CD14-positive monocyte (primary cell): ENCODE measurements around the gene NUP62. TPM values are rescaled to one million over a fixed set of nuclear protein-coding genes. Genes with fewer than 3 reads are reported as not detected.

Experiments used
- DNase-seq, 3 donors: peaks; one replicate each; pipeline ENCODE4 v3.0.0-alpha.2; 2011 to 2022
- H2AFZ ChIP-seq: 2 replicates; pipeline ENCODE4 v1.6.0; 2012; ENCODE audit warnings: mild to moderate bottlenecking, low read depth, low read length, inconsistent platforms; ENCODE audit not compliant: insufficient read depth, poor library complexity, severe bottlenecking
- H3K27ac ChIP-seq, 2 donors: 1 replicate in 1 of 2; 2 replicates in 1 of 2; pipeline ENCODE4 v1.5.1; 2012 to 2013; ENCODE audit warnings: low read length in 2 of 2, control low read depth in 1 of 2, inconsistent platforms in 1 of 2, low read depth in 1 of 2, mild to moderate bottlenecking in 1 of 2
- H3K27me3 ChIP-seq, 2 donors: one replicate each; pipeline versions ENCODE4 v1.6.0 to v1.6.1; 2011 to 2013; ENCODE audit warnings: low read length in 2 of 2; ENCODE audit not compliant: control insufficient read depth in 2 of 2, insufficient read depth in 2 of 2
- H3K36me3 ChIP-seq, 2 donors: replicated peaks in 1 of 2; 1 replicate in 1 of 2; 2 replicates in 1 of 2; pipeline versions ENCODE4 v1.5.1 to v1.6.1; 2012 to 2013; ENCODE audit warnings: low read length in 2 of 2, control low read depth in 1 of 2, inconsistent platforms in 1 of 2, mild to moderate bottlenecking in 1 of 2; ENCODE audit not compliant: insufficient read depth in 2 of 2, control insufficient read depth in 1 of 2
- H3K4me1 ChIP-seq, 2 donors: 1 replicate in 1 of 2; 2 replicates in 1 of 2; pipeline versions ENCODE4 v1.5.1 to v1.6.1; 2012 to 2013; ENCODE audit warnings: low read length in 2 of 2, control low read depth in 1 of 2, inconsistent platforms in 1 of 2, mild to moderate bottlenecking in 1 of 2, moderate library complexity in 1 of 2; ENCODE audit not compliant: insufficient read depth in 2 of 2, control insufficient read depth in 1 of 2
- H3K4me2 ChIP-seq: replicated peaks from 2 replicates; pipeline ENCODE3; 2012; ENCODE audit warnings: low read length, moderate library complexity, mild to moderate bottlenecking; ENCODE audit not compliant: poor library complexity, severe bottlenecking; ENCODE audit errors: extremely low read depth
- H3K4me3 ChIP-seq, 3 experiments: fragments of 200-600 bp in 1 of 3; sonication (generic) in 1 of 3; replicated peaks in 1 of 3; 1 replicate in 2 of 3; 2 replicates in 1 of 3; pipeline ENCODE4 v1.5.1; 2011 to 2013; ENCODE audit warnings: low read length in 3 of 3, mild to moderate bottlenecking in 3 of 3, control low read depth in 2 of 3, low read depth in 2 of 3, inconsistent platforms in 1 of 3, moderate library complexity in 1 of 3
- H3K79me2 ChIP-seq: 2 replicates; pipeline ENCODE4 v1.6.0; 2012; ENCODE audit warnings: mild to moderate bottlenecking, control low read depth, inconsistent platforms, low read length, moderate library complexity; ENCODE audit not compliant: insufficient read depth
- H3K9ac ChIP-seq: 2 replicates; pipeline ENCODE4 v1.6.0; 2017; ENCODE audit warnings: low read length, mild to moderate bottlenecking; ENCODE audit not compliant: insufficient read depth, poor library complexity, severe bottlenecking
- H3K9me3 ChIP-seq, 2 donors: replicated peaks in 1 of 2; 1 replicate in 1 of 2; 2 replicates in 1 of 2; pipeline versions ENCODE4 v1.5.1 to v1.6.1; 2012 to 2013; ENCODE audit warnings: low read length in 2 of 2, control low read depth in 1 of 2; ENCODE audit not compliant: control insufficient read depth in 1 of 2, insufficient read depth in 1 of 2
- H4K20me1 ChIP-seq: 2 replicates; pipeline ENCODE4 v1.6.0; 2012; ENCODE audit warnings: mild to moderate bottlenecking, low read length, control low read depth, moderate library complexity; ENCODE audit not compliant: insufficient read depth
- H3K27ac Mint-ChIP-seq, 7 donors: one replicate each; pipeline ENCODE4 v1.8.0; 2020; ENCODE audit warnings: mild to moderate bottlenecking in 7 of 7, mixed read lengths in 7 of 7, moderate library complexity in 6 of 7, inconsistent platforms in 2 of 7
- H3K27me3 Mint-ChIP-seq, 3 donors: one replicate each; pipeline ENCODE4 v1.8.0; 2021 to 2022; ENCODE audit warnings: low read depth in 3 of 3, mild to moderate bottlenecking in 3 of 3, mixed read lengths in 3 of 3, moderate library complexity in 3 of 3, inconsistent platforms in 1 of 3
- H3K36me3 Mint-ChIP-seq, 2 donors: one replicate each; pipeline ENCODE4 v1.8.0; 2020; ENCODE audit warnings: mixed read lengths in 2 of 2, inconsistent platforms in 1 of 2, mild to moderate bottlenecking in 1 of 2
- H3K4me1 Mint-ChIP-seq: one replicate; pipeline ENCODE4 v1.8.0; 2020; ENCODE audit warnings: mild to moderate bottlenecking, mixed read lengths
- H3K4me3 Mint-ChIP-seq, 2 donors: one replicate each; pipeline ENCODE4 v1.8.0; 2020; ENCODE audit warnings: mild to moderate bottlenecking in 2 of 2, mixed read lengths in 2 of 2, moderate library complexity in 1 of 2
- H3K9me3 Mint-ChIP-seq, 7 donors: one replicate each; pipeline ENCODE4 v1.8.0; 2020 to 2022; ENCODE audit warnings: mixed read lengths in 7 of 7, mild to moderate bottlenecking in 6 of 7, moderate library complexity in 6 of 7, inconsistent platforms in 2 of 7
- WGBS: methylation state at CpG from one replicate; pipeline ENCODE4 v1.1.5; 2013; ENCODE audit warnings: missing lambda C conversion rate; ENCODE audit not compliant: insufficient coverage; 5-methylcytosine and 5-hydroxymethylcytosine counted together
- intact Hi-C, 2 donors: fragments of 100-400 bp; cut with micrococcal nuclease; formaldehyde crosslinking; loops; one replicate each; pipeline versions ENCODE4 v1.15.0 to v1.15.1; 2023
- polyA plus RNA-seq, 3 donors: library from polyadenylated mRNA; depleted of rRNA in 1 of 3; unstranded in 2 of 3; stranded (reverse) in 1 of 3; fragments of 300-500 nt in 2 of 3; fragments of >200 nt in 1 of 3; fragmentation: Illumina TruSeq in 2 of 3; gene quantifications; 1 replicate in 2 of 3; 2 replicates in 1 of 3; pipeline ENCODE4 v1.2.3, GENCODE V29; 2012 to 2021
- TF ChIP-seq, protein P1 (sequence below): fragments of 200-600 bp; IDR thresholded peaks from one replicate; pipeline ENCODE4 v1.8.0; 2022; ENCODE audit warnings: antibody characterized with exemption, mild to moderate bottlenecking

NUP62 gene
- polyA plus RNA-seq, 3 donors: 32.3 to 62.2 (median 48.6) TPM

DNA sequence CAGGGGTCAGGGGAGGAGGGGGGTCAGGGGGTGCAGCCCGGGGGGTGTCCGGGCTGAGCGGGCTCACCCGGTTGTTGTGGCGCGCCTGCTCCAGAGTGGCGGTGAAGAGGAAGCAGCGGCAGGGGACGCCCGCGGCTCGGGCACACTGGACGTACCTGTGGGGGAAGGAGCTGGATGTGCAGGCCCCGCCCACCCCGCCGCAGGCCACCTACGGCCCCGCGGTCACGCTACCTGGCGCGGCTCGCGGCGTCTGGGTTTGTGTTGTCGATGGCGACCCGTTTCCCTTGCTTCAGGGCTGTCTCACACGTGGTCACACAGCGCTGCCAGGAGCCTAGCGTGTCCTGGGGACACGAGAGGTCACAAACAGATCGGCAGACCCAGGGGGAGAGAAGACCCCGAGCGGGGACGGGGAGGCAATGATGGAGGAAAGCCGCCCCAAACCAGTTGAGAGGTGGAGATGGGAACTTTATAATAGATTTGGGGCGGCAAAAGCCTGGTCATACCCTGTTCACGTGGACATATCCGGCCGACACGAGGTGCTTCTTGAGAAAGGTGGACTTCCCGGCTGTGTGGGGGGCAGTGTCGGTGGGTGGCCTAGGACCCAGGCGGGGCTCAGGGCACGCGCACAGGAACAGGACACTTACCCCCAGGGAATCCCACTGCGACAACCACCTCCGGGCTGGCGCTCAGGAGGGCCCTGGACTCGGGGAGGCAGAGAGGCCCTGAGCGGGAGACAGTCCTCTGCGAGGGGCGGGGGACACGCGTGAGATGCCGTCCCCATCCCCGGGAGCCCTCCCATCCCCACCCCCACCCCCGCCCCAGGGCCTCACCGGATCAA lies 67.5 kb downstream of the NUP62 start:
- Mint-ChIP-seq H3K4me3 (no peak overlapping the region), H3K27me3 (peaks cover 0 to 1% (median 0%) of the 10 kb centered on the region in 3 donors), H3K4me1 (peaks cover 27% of the 10 kb centered on the region), H3K9me3 (no peaks in the 10 kb centered on the region), H3K36me3 (peaks cover 46 to 79% of the 10 kb centered on the region in 2 donors), H3K27ac (no peak overlapping the region)
- H3K4me2 ChIP-seq: no peak overlapping the region
- no peak overlapping the region for H2AFZ ChIP-seq
- H3K27me3 ChIP-seq: no peaks in the 10 kb centered on the region
- H3K27ac ChIP-seq: no peak overlapping the region
- H3K9me3 ChIP-seq: no peaks in the 10 kb centered on the region
- intact Hi-C loops: no loop called here
- H3K4me1 ChIP-seq: peaks cover 20 to 22% of the 10 kb centered on the region in 2 donors
- H4K20me1 ChIP-seq: peaks cover 79% of the 10 kb centered on the region
- DNase-seq: no peak
- peaks cover 39% of the 10 kb centered on the region for H3K79me2 ChIP-seq
- WGBS: 94% methylated on average over 41 of the region's 60 CpGs
- H3K9ac ChIP-seq: no peak overlapping the region
- TF ChIP-seq, protein P1, sequence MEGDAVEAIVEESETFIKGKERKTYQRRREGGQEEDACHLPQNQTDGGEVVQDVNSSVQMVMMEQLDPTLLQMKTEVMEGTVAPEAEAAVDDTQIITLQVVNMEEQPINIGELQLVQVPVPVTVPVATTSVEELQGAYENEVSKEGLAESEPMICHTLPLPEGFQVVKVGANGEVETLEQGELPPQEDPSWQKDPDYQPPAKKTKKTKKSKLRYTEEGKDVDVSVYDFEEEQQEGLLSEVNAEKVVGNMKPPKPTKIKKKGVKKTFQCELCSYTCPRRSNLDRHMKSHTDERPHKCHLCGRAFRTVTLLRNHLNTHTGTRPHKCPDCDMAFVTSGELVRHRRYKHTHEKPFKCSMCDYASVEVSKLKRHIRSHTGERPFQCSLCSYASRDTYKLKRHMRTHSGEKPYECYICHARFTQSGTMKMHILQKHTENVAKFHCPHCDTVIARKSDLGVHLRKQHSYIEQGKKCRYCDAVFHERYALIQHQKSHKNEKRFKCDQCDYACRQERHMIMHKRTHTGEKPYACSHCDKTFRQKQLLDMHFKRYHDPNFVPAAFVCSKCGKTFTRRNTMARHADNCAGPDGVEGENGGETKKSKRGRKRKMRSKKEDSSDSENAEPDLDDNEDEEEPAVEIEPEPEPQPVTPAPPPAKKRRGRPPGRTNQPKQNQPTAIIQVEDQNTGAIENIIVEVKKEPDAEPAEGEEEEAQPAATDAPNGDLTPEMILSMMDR: no peak
- peaks cover 54 to 73% of the 10 kb centered on the region in 2 donors for H3K36me3 ChIP-seq
- no peak overlapping the region for H3K4me3 ChIP-seq

DNA sequence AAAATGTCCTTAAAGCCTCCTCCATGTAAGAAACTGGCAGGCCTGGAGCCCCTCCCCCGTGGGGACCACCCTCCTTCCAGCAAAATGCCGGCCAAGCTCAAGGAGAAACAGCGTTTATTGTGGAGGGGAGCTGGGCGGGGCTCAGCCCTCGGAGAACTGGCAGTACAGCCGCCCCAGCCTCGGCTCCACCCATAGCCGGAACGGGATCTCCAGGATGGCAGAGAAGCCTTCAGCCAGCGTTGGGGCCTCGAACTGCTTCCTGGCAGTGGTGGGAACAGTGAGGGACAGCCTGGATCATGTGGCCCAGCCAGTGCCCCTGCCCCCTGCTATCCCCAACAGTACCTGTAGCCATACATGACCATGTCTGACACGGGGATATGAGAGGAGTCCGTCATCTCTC lies 68.2 kb downstream of the NUP62 start:
- H3K4me3 Mint-ChIP-seq: no peak overlapping the region
- peaks cover 20% of the 10 kb centered on the region for H3K4me1 Mint-ChIP-seq
- H3K36me3 Mint-ChIP-seq: peaks cover 46 to 80% of the 10 kb centered on the region in 2 donors
- no peak overlapping the region for H2AFZ ChIP-seq
- no peaks in the 10 kb centered on the region for H3K9me3 Mint-ChIP-seq
- DNase-seq: no peak
- H3K79me2 ChIP-seq: peaks cover 32% of the 10 kb centered on the region
- H4K20me1 ChIP-seq: peaks cover 77% of the 10 kb centered on the region
- no peak overlapping the region for H3K9ac ChIP-seq
- H3K9me3 ChIP-seq: no peaks in the 10 kb centered on the region
- TF ChIP-seq, protein P1: no peak
- H3K4me3 ChIP-seq: no peak overlapping the region
- 79% methylated on average over 8 of the region's 13 CpGs for WGBS
- H3K27ac Mint-ChIP-seq: no peak overlapping the region
- peaks cover 14 to 15% of the 10 kb centered on the region in 2 donors for H3K4me1 ChIP-seq
- H3K36me3 ChIP-seq: peaks cover 54 to 78% of the 10 kb centered on the region in 2 donors
- no peaks in the 10 kb centered on the region for H3K27me3 ChIP-seq
- H3K27me3 Mint-ChIP-seq: peaks cover 0 to 1% (median 0%) of the 10 kb centered on the region in 3 donors
- intact Hi-C loops: no loop called here
- no peak overlapping the region for H3K27ac ChIP-seq
- no peak overlapping the region for H3K4me2 ChIP-seq
